Measurements from ENCODE around the gene SOX6.

DNA sequence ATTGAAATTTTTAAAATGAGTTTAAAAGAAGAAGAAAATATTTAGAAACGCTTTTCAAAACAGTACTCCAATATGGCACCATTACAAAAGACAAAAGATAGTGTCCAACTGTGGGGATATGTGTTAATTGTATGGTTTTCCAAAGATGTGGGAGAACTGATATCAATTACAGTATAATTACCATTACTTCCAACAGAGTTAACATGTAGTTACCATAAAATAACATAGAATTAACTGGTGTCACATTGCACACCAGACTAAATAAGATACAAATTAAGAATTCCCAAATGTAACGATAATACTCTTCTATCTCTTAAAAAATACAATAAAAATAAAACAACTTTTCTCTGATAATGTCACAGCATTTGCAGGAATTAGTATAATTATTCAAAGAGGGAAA, 329.5 kb downstream of the SOX6 start:
- no peak for TF ChIP-seq POLR2A (IDR thresholded peaks at IDR 0.05)
- no peak for TF ChIP-seq CTCF (IDR thresholded peaks at IDR 0.05 in 4 of 5, conservative IDR thresholded peaks at IDR 0.05 in 1 of 5)
